Naive thymus-derived CD4-positive, alpha-beta T cell (primary cell): ENCODE measurements around the gene ROCK2. TPM values are rescaled to one million over a fixed set of nuclear protein-coding genes. Genes with fewer than 3 reads are reported as not detected.

Experiments used
- ATAC-seq: fragments of 150-1000 bp; cut with Tn5 transposase; 2 replicates; pipeline ENCODE4 v1.10.0; 2021; ENCODE audit warnings: mild to moderate bottlenecking, moderate library complexity
- CTCF ChIA-PET: fragments of 350-600 bp; sonication (Branson Sonifier 250); formaldehyde crosslinking; loops from one replicate; lab custom pipeline; 2021; ENCODE audit warnings: antibody characterized with exemption; lab: Charles Lee
- POLR2A ChIA-PET: fragments of 350-600 bp; sonication (Branson Sonifier 250); formaldehyde crosslinking; loops from one replicate; lab custom pipeline; 2021; ENCODE audit warnings: antibody characterized with exemption, inconsistent platforms; lab: Charles Lee
- DNase-seq, 9 donors: peaks; one replicate each; pipeline versions ENCODE4 v3.0.0 to v3.0.0-alpha.2; 2020 to 2022; ENCODE audit warnings: mixed read lengths in 1 of 9
- H3K27ac ChIP-seq: one replicate; pipeline ENCODE4 v1.7.0; 2013; ENCODE audit warnings: mild to moderate bottlenecking, low read depth, low read length, moderate library complexity
- H3K27me3 ChIP-seq, 2 donors: one replicate each; pipeline ENCODE4 v1.7.0; 2013; ENCODE audit warnings: low read length in 2 of 2, mild to moderate bottlenecking in 2 of 2, moderate library complexity in 2 of 2; ENCODE audit not compliant: control insufficient read depth in 2 of 2, insufficient read depth in 2 of 2
- H3K36me3 ChIP-seq, 3 experiments: 1 replicate in 2 of 3; 2 replicates in 1 of 3; pipeline ENCODE4 v1.7.0; 2013; ENCODE audit warnings: low read length in 3 of 3, mild to moderate bottlenecking in 3 of 3, moderate library complexity in 1 of 3; ENCODE audit not compliant: insufficient read depth in 3 of 3, control insufficient read depth in 2 of 3
- H3K4me1 ChIP-seq, 2 donors: one replicate each; pipeline ENCODE4 v1.7.0; 2013; ENCODE audit warnings: low read length in 2 of 2, mild to moderate bottlenecking in 2 of 2, moderate library complexity in 1 of 2; ENCODE audit not compliant: control insufficient read depth in 2 of 2, insufficient read depth in 2 of 2
- H3K4me3 ChIP-seq: 2 replicates; pipeline ENCODE4 v1.7.0; 2013; ENCODE audit warnings: mild to moderate bottlenecking, low read length
- H3K9me3 ChIP-seq, 3 experiments: 1 replicate in 2 of 3; 2 replicates in 1 of 3; pipeline ENCODE4 v1.7.0; 2013; ENCODE audit warnings: low read length in 3 of 3; ENCODE audit not compliant: control insufficient read depth in 2 of 3
- H3K27ac Mint-ChIP-seq, 9 donors: one replicate each; pipeline ENCODE4 v1.8.0; 2020 to 2022; ENCODE audit warnings: mixed read lengths in 9 of 9, mild to moderate bottlenecking in 8 of 9, moderate library complexity in 5 of 9, inconsistent platforms in 2 of 9
- H3K27me3 Mint-ChIP-seq, 5 donors: one replicate each; pipeline ENCODE4 v1.8.0; 2021 to 2022; ENCODE audit warnings: mixed read lengths in 5 of 5, mild to moderate bottlenecking in 1 of 5
- H3K36me3 Mint-ChIP-seq, 5 donors: one replicate each; pipeline ENCODE4 v1.8.0; 2020 to 2022; ENCODE audit warnings: mixed read lengths in 5 of 5, mild to moderate bottlenecking in 3 of 5, inconsistent platforms in 1 of 5
- H3K4me1 Mint-ChIP-seq, 7 donors: one replicate each; pipeline ENCODE4 v1.8.0; 2020 to 2022; ENCODE audit warnings: mixed read lengths in 7 of 7, mild to moderate bottlenecking in 3 of 7, inconsistent platforms in 1 of 7
- H3K4me3 Mint-ChIP-seq, 10 donors: one replicate each; pipeline ENCODE4 v1.8.0; 2020 to 2022; ENCODE audit warnings: mild to moderate bottlenecking in 10 of 10, mixed read lengths in 10 of 10, moderate library complexity in 6 of 10, inconsistent platforms in 2 of 10
- H3K9me3 Mint-ChIP-seq, 11 donors: one replicate each; pipeline ENCODE4 v1.8.0; 2020 to 2022; ENCODE audit warnings: mixed read lengths in 11 of 11, mild to moderate bottlenecking in 4 of 11, inconsistent platforms in 1 of 11, moderate library complexity in 1 of 11
- intact Hi-C, 2 donors: fragments of 100-400 bp; cut with micrococcal nuclease; formaldehyde crosslinking; loops; one replicate each; pipeline ENCODE4 v1.15.1; 2023
- polyA plus RNA-seq, 2 donors: library from polyadenylated mRNA; unstranded; fragments of 300-500 nt; fragmentation: Illumina TruSeq; gene quantifications; one replicate each; pipeline ENCODE4 v1.2.3, GENCODE V29; 2021
- total RNA-seq, 6 experiments: library from RNA in 5 of 6; stranded (reverse) in 5 of 6; gene quantifications; 1 replicate in 5 of 6; 2 replicates in 1 of 6; pipeline ENCODE4 v1.2.3 and lab custom pipeline; 2021 to 2026

The ROCK2 gene
- total and polyA plus RNA-seq, 7 experiments from 2014 or later = 12.0 to 23.9 (median 18.7) TPM

DNA sequence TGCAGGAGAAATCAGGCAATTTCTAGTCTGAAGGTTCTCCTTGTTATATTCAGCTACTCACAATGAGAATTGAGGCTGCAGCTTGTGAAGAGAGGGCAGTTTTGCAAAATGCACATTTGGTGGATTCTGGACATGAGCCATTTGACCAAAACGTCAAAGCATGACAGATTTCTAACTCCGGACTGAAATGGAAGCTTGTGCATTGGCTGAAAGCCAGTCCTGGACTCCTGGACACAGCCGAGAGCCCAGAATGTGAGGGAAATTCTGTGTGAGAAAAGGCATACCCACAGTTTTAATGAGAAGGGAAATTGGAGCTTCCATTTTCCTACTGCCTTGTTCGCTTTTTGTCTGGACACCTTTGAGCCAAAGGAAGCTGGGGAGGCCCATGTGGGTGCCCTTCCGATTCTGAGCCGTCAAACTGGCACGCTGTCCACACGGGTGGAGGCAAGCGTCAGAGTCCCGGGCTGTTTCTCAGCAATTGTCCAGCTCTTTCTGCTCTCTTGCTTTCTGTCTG, 23.7 kb upstream of the ROCK2 start:
- Histone ChIP-seq H3K27ac (no peak overlapping the region), H3K36me3 (no peaks in the 10 kb centered on the region), H3K9me3 (no peaks in the 10 kb centered on the region), H3K27me3 (no peaks in the 10 kb centered on the region), H3K4me1 (no peaks in the 10 kb centered on the region), H3K4me3 (no peak overlapping the region)
- intact Hi-C loops = no loop called here
- CTCF ChIA-PET = no interaction called here
- H3K4me3 Mint-ChIP-seq = no peak overlapping the region
- no peaks in the 10 kb centered on the region for H3K4me1 Mint-ChIP-seq
- ATAC-seq = no peak
- POLR2A ChIA-PET = interaction anchor here (0.7 kb wide), 1 partner anchor 321 kb away, joined by 5 read pairs; no protein-coding TSS in a partner anchor
- H3K9me3 Mint-ChIP-seq = no peaks in the 10 kb centered on the region
- no peak overlapping the region for H3K27ac Mint-ChIP-seq
- peaks cover 3 to 7% (median 5%) of the 10 kb centered on the region in 5 donors for H3K27me3 Mint-ChIP-seq
- no peaks in the 10 kb centered on the region for H3K36me3 Mint-ChIP-seq
- no peak for DNase-seq

DNA sequence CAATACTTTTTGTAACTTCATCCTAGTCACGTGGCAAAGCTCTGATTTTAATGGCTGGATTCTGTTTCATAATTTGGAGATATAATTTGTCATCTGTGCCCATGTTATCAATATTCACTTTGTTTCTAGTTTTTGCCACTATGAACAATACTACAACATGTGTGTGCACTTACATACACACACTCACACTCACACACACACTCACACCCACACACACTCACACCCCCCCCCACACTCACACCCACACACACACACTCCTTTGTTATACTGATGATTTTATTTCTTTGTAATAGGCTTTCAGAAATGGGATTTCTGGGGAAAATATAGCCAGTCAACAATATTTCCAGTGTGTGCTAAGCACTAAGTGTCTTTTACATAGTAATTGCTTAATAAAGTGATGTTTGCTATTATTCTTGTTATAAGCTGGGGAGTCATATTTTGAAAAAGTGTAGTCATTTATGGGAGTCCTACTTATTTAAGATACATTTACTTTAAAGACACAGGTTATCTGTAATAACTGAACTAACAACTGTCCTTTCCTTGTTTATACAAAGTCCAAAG, 22.8 kb upstream of the ROCK2 start:
- Histone ChIP-seq H3K4me1 (no peaks in the 10 kb centered on the region), H3K4me3 (no peak overlapping the region), H3K27me3 (no peaks in the 10 kb centered on the region), H3K27ac (no peak overlapping the region), H3K36me3 (no peaks in the 10 kb centered on the region), H3K9me3 (no peaks in the 10 kb centered on the region)
- H3K27ac Mint-ChIP-seq = no peak overlapping the region
- H3K4me3 Mint-ChIP-seq = no peak overlapping the region
- DNase-seq = no peak
- no peak for ATAC-seq
- no peaks in the 10 kb centered on the region for H3K4me1 Mint-ChIP-seq
- intact Hi-C loops = no loop called here
- POLR2A ChIA-PET = no interaction called here
- peaks cover under 1 to 5% (median 4%) of the 10 kb centered on the region in 5 donors for H3K27me3 Mint-ChIP-seq
- no peaks in the 10 kb centered on the region for H3K9me3 Mint-ChIP-seq
- CTCF ChIA-PET = no interaction called here
- H3K36me3 Mint-ChIP-seq = no peaks in the 10 kb centered on the region

DNA sequence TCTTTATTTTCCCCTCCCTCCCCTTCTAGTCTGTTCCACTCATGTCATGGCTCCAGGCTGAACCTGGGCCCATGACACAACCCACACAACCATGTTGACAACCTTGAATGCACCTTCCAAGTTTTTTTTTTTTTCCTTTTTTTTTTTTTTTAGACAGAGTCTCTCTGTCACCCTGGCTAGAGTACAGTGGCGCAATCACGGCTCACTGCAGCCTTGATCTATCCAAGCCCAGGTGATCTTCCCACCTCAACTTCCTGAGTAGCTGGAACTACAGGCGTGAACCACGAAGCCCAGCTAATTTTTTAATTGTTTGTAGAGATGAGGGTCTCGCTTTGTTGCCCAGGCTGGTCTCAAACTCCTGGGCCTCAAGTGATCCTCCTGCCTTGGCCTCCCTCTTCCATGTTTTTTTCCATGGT, 21.9 kb upstream of the ROCK2 start:
- H3K4me1 Mint-ChIP-seq = no peaks in the 10 kb centered on the region
- Histone ChIP-seq H3K36me3 (no peaks in the 10 kb centered on the region), H3K4me1 (no peaks in the 10 kb centered on the region), H3K9me3 (no peaks in the 10 kb centered on the region), H3K27ac (no peak overlapping the region), H3K27me3 (no peaks in the 10 kb centered on the region), H3K4me3 (no peak overlapping the region)
- no peak overlapping the region for H3K27ac Mint-ChIP-seq
- peaks cover 0 to 5% (median 3%) of the 10 kb centered on the region in 5 donors for H3K27me3 Mint-ChIP-seq
- ATAC-seq (no peak), DNase-seq (no peak)
- CTCF ChIA-PET = interaction anchor here (0.6 kb wide), 1 partner anchor 61 kb away, joined by 3 read pairs; no protein-coding TSS in a partner anchor
- H3K36me3 Mint-ChIP-seq = no peaks in the 10 kb centered on the region
- H3K4me3 Mint-ChIP-seq = no peak overlapping the region
- intact Hi-C loops = no loop called here
- no peaks in the 10 kb centered on the region for H3K9me3 Mint-ChIP-seq
- POLR2A ChIA-PET = no interaction called here

DNA sequence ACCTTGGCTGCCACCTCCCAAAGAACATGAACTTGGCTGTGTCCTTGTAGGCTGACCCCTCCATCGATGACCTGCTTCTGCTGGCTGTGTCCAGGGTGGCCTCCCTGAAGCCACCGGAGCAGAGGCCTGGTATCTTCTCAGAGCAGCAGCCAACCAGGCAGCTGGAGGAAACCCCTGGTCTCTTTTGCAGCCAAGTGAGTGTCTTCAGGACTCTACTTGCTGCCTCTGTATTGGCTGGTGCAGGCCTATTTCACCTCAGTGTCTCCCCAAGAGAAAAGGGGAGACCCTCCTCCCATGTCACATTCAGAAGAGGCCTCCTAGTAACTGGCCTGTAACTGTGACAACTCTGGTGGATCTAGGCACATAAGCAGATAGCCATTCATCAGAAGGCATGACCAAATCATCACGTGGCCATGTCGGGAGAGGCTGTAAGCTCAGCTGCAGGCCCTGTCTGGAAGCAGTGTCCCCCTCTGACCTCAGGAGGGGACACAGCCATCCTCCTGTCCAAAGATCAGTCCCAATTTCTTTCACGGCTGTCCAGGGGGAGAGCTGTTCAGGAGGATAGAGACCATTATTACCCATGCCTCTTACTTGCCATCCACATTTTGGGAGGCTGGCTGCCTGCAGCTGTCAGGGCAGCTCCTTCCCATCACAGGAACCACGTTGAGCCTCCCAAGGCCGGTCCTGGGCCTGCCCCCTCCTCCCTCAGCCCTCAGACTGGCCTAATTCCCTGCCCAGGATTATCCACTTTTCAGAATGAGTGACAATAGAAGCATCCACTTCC, 20.9 kb upstream of the ROCK2 start:
- ChIA-PET CTCF (no interaction called here), POLR2A (no interaction called here)
- Histone ChIP-seq H3K9me3 (no peaks in the 10 kb centered on the region), H3K4me3 (no peak overlapping the region), H3K27ac (no peak overlapping the region), H3K36me3 (no peaks in the 10 kb centered on the region), H3K4me1 (no peaks in the 10 kb centered on the region), H3K27me3 (no peaks in the 10 kb centered on the region)
- no peak for ATAC-seq
- intact Hi-C loops = no loop called here
- Mint-ChIP-seq H3K4me3 (no peak overlapping the region), H3K36me3 (no peaks in the 10 kb centered on the region), H3K4me1 (no peaks in the 10 kb centered on the region), H3K9me3 (no peaks in the 10 kb centered on the region), H3K27me3 (peaks cover 0 to 5% (median 3%) of the 10 kb centered on the region in 5 donors), H3K27ac (no peak overlapping the region)
- no peak for DNase-seq

DNA sequence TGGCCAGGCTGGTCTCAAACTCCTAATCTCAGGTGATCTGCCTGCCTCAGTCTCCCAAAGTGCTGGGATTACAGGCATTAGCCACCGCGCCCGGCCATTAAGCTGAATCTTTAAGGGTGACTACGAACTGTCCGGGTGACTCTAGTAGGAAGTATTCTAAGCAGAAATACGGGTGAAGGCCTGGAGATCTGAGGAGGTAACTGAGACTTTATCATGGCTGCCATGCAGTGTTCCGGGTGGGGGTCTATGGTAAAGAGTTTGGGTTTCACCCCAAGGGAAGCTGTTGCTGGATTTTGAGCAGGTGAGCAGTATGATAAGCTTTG, 20.1 kb upstream of the ROCK2 start:
- ChIA-PET POLR2A (no interaction called here), CTCF (no interaction called here)
- no peaks in the 10 kb centered on the region for H3K36me3 Mint-ChIP-seq
- peaks cover 0 to 5% (median 0%) of the 10 kb centered on the region in 5 donors for H3K27me3 Mint-ChIP-seq
- H3K4me1 Mint-ChIP-seq = no peaks in the 10 kb centered on the region
- H3K27ac ChIP-seq = no peak overlapping the region
- H3K9me3 Mint-ChIP-seq = no peaks in the 10 kb centered on the region
- ATAC-seq (no peak), DNase-seq (no peak)
- H3K4me1 ChIP-seq = no peaks in the 10 kb centered on the region
- H3K36me3 ChIP-seq = no peaks in the 10 kb centered on the region
- H3K27ac Mint-ChIP-seq = no peak overlapping the region
- H3K27me3 ChIP-seq = no peaks in the 10 kb centered on the region
- no peaks in the 10 kb centered on the region for H3K9me3 ChIP-seq
- no peak overlapping the region for H3K4me3 Mint-ChIP-seq
- H3K4me3 ChIP-seq = no peak overlapping the region
- intact Hi-C loops = no loop called here

DNA sequence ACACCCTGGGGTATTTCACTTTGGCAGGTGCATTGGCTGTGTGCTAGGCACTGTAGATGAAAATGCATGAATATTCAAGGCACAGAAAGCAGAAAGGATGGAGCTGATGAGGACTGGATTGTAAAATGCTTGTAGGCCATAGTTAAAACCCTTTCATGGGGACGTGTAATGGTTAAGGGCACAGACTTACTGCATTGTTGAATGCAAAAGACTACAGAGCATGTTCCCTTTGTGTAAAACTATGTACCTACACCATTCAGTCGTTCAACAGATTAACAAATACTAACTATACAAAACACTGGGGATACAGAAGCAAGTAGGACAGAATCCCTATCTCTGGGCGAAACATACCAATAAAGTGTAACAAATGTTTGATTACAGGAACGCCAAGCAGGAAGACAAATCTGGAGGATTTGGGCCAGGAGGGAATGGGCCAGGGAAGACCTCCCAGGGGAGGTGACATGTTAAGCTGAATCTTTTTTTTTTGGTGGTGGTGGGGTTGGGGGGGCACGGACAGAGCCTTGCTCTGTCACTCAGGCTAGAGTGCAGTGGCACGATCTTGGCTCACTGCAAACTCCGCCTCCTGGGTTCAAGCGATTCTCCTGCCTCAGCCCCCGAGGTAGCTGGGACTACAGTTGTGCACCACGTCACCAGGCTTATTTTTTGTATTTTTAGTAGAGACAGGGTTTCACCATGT, 19.6 kb upstream of the ROCK2 start:
- Mint-ChIP-seq H3K27ac (no peak overlapping the region), H3K4me3 (no peak overlapping the region), H3K27me3 (peaks cover 0 to 5% (median 0%) of the 10 kb centered on the region in 5 donors), H3K4me1 (no peaks in the 10 kb centered on the region), H3K36me3 (no peaks in the 10 kb centered on the region), H3K9me3 (no peaks in the 10 kb centered on the region)
- ATAC-seq (no peak), DNase-seq (no peak)
- no peaks in the 10 kb centered on the region for H3K4me1 ChIP-seq
- H3K4me3 ChIP-seq = no peak overlapping the region
- POLR2A ChIA-PET = interaction anchor here (0.6 kb wide), 1 partner anchor 1349 kb away, joined by 3 read pairs; no protein-coding TSS in a partner anchor
- H3K27ac ChIP-seq = no peak overlapping the region
- H3K36me3 ChIP-seq = no peaks in the 10 kb centered on the region
- no peaks in the 10 kb centered on the region for H3K9me3 ChIP-seq
- H3K27me3 ChIP-seq = no peaks in the 10 kb centered on the region
- CTCF ChIA-PET = no interaction called here
- intact Hi-C loops = no loop called here
